Stimulated activated CD8-positive, alpha-beta memory T cell treated with anti-CD3 and anti-CD28 coated beads, Interleukin-4, amount 100 ng/mL, for 1 hour (primary cell): ENCODE data around the gene SERPINA12.
A peak's percentile ranks its signal among the peaks of the same experiment; 100 is the strongest.

Experiments used
- DNase-seq, 2 donors: peaks; one replicate each; pipeline ENCODE4 v3.0.0-alpha.2; 2020; ENCODE audit warnings: low read depth in 2 of 2, low spot score in 1 of 2

SERPINA12 gene, protein sequence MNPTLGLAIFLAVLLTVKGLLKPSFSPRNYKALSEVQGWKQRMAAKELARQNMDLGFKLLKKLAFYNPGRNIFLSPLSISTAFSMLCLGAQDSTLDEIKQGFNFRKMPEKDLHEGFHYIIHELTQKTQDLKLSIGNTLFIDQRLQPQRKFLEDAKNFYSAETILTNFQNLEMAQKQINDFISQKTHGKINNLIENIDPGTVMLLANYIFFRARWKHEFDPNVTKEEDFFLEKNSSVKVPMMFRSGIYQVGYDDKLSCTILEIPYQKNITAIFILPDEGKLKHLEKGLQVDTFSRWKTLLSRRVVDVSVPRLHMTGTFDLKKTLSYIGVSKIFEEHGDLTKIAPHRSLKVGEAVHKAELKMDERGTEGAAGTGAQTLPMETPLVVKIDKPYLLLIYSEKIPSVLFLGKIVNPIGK

DNA sequence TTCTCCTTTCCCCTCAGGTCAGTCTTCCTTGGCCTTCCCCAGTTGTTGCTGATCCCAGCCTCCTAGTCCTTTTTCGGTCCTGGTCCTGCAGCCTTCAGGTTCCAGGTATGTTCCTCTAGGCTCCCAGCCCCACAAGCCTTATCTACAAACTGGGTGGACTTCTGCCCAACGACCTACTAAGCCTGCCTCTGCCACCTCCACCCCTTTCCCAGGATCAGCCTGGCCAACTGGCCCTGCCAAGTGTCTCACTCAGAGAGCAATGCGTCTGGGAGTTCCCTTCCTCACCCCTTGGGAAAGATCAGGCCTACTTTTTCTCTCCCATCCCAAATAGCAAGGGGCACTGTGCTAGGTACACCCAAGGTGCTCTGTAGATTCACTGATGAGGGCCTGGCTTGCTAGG lies at the start of gene SERPINA12:
Gene SERPINA12 (minus strand): TSS at position 114 of the 400 bp plus-strand sequence. CDS start 11,072 bp downstream, outside the sequence.
- DNase-seq = no peak

DNA sequence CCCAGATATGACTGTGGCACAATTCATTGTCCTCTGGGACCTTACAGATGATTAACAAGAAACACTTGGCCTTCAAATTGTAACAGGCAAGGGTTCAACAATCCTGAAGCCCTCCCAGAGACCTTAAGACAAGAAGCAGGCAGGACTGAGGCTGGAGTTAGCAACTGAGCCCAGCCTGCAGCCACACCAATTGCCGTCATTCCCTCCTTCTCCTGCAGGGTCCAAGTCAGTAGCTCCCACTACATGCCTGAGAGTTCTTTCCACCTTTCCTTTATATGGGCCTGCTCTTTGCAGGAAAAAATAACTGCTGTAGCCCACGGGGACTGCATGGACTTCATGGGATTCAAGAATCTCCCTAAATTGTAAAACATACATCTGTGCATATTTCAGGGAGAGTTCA lies 49.6 kb upstream of the SERPINA12 start:
- no peak for DNase-seq

DNA sequence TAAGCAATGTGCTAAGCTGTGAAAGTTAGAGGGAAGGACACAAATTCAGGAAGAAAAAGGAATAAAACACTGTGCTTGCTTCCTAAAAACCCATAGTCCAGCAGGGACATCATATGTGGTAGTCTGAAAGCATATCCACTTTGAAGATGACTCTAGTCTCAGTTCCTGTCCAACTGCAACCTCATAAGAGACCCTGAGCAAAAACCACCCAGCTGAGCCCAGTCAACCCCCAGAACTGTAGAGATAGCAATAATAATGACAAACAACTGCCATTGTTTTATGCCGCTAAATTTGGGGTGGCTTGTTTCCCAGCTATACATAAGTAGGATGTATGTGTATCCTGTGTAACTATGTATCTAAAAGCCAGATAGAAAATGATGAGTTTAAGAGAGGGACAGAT lies 48.1 kb upstream of the SERPINA12 start:
- no peak for DNase-seq

DNA sequence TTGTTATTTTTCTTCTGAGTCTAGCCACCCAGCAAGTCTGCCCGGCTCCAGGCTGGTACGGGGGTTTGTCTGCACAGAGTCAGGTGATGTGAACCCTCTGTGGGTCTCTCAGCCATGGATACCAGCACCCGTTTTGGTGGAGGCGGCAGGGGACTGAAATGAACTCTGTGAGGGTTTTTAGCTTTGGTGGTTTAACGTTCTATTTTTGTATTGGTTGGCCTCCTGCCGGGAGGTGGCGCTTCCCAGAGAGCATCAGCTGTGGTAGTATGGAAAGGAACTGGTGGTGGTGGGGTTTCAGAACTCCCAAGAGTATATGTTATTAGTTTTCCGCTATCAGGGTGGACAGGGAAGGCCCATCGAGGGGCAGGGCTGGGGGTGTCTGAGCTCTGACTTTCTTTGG lies 46.7 kb upstream of the SERPINA12 start:
- no peak for DNase-seq

DNA sequence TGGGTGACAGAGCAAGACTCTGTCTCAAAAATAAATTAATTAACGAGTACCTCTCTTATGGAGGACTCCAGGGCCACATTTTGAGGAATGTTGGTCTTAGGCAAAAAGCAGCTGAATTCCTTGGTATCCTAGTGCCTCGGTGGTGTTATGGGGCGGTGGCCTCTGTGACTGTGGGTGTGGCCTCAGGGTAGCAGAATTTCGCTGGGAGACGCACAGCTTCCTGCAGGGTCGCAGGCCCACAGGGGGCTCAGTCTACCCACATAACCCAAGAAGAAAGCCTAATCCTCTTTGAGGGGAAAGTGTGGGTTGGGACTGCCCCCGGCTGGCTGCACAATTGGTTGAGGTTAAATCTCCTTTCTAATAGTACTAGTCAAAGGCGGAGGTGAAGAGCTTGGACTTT lies 40.8 kb upstream of the SERPINA12 start:
- DNase-seq = no peak

DNA sequence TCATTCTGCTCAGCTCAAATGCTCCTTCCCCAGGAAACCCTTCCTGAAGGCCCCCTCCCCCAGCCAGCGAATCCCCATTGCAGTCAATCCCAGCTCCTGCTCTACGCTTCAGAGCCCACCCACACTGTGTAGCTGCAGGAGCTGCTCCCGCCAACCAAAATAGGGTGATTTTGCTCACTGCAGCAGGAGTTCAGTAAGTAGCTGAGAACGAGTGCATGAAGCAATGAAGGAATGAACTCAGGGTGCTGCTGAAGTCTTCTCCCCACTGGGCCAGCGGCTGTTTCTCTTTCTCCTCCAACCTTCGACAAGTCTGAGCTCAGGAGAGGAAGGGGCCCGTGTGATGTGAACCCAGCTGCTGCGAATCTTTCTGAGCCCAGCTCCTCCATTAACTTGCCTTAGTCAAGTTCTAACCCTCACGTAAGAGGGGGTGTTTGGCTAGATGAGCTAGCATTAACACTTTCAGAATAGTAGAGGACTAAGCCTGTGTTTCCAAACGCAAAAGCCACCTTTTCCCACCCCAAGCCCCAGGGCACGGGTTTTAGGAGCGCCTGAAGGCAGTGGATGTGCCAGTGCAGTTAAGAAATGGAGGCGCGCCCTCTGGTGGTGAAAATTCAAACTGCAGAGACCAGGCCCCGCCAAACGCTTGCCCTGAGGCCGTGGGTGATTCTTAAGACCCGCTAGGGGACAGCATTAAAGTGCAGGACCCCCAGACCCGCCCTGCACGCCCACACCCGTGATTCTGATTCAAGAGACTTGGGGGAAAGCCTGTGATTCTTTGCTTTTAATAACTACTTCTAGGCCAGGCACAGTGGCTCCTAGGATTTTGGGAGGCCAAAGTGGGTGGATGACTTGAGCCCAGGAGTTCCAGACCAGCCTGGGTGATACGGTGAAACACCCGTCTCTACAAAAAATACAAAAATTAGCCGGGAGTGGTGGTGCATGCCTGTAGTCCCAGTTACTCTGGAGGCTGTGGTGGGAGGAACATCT lies 40.0 kb upstream of the SERPINA12 start:
- peak in 1 of 2 donors; percentile 32 for DNase-seq

DNA sequence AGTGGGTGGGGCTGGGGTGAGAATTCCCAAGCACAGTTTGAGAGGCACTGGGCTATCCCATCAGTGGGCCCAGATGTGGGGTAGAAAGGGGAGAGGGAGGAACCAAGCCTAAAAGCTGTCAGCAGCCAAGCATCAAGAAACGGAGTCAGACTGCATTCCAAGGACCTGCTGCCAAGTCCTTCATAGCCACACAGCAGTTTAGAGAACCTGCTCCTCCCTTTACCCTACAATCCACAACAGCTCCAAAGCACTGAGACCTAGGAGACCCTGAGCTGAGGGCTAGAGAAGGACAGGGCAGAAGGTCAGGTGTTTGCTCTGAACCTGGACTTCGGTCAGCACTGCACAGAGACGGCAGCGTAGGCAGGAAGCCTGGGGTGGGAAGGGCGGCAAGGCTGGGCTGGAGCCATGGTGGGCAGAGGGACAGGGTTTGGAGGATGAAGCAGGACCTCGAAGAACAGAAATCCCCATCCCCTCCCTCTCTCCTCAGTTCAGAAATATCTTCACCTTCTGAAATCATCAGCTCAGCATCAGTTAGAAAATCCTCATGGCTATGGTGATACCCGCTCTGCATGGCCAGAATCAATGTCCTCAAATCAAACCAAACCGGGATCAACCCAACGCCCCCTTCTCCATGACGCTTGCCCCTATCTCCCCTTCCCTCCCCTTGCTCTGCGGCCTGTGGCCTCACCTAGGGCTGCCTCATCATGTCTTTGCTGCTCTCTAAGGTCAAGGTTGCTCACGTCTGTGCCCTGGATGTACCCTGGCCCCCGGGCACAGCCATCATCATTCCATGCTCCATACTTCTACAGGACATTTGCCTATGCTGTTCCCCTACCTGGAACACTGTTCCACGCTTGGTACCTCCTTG lies 39.1 kb upstream of the SERPINA12 start:
- DNase-seq = no peak

DNA sequence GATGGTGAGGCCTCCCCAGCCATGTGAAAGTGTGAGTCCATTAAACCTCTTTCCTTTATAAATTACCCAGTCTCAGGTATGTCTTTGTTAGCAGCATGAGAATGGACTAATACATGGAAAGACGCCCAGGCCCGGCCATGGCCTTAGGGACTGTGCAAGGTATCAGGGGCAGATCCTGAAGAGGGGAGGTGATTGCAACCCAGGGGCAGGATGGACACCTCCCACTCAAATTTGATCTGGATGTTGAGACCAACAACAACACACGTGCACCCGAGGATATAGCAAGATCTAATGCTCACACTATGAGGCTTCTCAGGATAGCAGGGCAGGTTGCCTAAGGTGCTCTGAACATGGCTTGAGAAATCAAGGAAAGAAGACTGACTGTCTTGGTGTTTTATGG lies 38.5 kb upstream of the SERPINA12 start:
- no peak for DNase-seq

DNA sequence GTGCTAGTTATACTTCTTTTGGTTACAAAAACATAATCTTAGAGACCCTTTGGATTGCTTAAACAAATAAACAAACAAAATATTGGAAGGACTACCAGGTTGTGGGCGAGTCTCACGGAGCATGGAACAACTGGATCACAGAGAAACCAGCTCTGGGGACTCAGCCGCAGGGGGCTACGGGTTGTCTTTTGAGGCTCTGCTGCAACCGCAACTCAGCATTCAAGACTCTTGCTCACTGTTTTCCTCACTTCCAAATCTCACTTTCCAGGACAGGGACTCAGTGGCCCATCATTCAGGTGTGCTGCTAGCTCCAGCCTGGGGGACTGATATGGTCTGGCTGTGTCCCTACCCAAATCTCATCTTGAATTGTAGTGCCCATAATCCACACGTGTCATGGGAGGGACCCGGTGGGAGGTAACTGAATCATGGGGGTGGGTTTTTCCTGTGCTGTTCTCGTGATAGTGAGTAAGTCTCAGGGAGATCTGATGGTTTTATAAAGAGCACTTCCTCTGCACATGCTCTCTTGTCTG lies 37.9 kb upstream of the SERPINA12 start:
- no peak for DNase-seq

DNA sequence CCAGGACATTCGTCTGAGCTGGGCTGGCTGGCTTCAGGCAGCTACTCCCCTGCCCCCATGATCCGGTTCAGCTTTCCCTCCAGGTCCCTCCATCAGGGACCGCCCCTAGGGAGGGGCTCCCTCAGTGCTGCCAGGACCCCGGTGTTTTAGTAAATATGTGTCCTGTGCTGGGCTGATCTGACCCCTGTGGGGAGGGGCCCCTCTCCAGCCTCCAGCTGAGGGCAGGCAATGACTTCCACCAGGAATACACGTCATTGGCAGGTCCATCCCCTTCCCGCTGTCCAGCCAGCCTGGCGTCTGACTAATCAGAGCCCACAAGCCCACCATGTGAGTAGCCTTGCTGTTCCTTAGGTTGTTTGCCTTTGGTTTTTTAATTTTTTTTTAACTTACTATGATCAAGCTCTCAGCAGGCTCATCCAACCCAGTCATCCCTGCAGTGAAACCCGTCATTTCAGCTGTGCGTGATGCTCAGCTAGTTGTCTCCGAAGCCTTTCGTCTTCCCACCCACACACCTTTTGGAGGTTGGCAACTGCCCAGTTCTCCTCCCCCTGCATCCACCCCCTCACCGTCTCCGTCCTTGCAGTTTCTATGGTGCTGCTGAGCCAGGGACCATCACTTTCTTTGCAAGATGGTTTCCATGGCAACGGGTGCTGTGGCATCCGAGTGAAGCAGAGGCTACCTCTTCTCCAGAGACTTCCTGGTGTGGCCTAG lies 36.0 kb upstream of the SERPINA12 start:
- DNase-seq = no peak

DNA sequence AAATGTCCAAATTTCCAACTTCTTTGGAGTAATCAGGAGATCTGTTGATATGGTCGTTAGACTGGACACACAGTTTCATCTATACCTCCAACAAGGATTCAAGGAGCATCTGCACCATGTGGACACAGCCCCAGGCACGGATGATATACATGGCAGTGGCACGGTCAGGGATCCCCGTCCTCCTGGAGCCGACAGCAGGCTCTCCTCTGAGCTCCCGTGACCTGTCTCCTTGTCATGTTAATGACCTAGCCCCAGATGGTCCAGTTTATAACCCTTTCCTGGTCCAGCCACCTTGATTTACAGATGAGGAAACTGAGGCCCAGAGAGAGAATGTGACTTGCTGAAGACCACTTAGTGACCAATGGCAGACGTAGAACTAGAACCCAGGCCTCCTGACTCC lies 35.5 kb upstream of the SERPINA12 start:
- no peak for DNase-seq

DNA sequence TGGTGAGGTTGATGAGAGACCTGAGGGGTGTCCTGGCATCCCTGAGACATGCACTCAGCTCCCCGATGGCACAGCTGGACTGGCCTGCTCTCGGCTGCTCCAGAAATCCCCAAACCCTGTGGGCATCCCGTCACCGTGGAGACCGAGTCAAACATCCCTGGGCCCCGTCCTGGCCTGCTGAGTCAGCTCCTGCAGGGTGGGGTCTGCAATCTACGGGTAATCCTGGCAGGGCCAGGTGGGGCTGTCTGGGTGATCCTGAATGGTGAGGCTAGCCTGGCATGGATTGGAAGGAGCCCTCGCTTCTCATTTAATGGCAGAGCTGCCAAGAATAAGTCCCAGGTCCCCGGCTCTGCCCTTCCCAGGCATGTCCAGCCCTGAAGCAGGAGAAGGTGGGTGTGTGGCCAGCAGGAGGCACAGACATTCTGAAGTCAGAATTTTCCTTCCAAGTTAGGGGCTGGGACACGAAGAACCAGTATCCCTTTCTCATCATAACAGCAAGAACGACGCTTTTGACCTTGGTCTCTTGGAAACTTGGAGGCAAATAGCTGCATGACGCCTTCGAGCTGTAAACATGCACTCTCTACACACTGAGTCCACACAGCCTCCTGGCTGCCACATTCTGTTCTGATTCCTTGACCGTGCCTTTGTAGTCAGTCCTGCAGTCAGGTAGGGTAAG lies 34.3 kb upstream of the SERPINA12 start:
- no peak for DNase-seq

DNA sequence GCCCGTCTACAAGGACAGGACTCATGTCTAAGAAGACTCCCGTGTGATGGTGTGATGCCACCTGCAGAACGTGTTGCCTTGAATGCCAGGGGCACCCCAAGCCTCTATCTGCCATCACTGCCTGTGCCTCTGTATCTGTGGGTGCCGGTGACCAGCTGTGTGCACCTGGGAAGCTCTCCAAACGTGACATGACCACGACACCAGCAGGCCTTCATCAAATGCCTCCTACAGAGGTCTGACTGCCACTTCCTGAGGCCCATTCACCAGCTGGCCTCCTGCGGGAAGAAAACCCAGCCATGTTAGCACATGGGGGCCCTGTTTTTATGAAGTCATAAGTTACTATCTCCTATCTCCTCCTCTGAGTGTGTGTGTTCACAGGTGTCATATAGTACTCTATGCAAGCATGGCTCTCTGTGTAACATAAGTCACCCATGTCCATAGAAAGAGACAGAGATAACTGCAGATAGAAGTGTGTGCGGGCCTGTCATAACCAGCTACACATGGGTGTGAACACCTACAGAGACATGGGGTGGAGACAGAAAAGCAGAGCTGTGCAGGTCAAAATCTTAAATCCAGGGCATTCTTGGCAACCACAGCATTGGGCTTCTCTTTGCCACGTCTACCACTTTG lies 33.7 kb upstream of the SERPINA12 start:
- DNase-seq = no peak

DNA sequence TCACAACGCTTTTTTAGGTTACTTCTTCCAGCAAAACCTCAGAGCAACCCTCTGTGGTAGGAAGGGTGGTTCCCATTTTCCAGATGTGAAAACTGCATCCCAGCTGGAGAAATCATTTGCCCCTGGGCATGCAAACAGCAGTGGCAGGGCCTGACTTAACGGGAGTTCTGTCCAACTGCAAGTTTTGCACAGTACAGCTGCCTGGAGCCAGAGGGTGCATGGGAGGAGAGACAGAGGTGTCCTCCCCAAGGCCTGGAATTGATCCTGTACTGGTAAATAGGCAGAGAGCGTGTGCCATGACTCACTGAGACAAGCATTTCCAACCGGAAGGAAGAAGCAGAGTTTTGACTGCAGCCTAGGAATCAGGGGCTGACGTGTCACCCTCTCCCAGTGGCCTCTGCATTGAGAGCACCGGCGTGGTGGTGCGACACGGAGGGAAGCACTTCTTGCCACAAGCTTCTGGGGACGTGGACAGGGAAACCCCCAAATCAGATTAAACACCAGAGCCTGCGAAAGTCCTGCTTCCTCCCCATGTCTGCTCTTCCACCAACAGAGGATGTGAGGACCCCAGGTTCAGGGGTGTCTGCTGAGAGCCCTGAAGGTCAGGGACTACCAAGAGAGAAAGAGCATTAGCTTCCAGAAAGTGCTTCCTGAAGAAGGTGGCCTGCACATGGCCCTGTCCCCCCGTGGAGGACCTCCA lies 33.0 kb upstream of the SERPINA12 start:
- no peak for DNase-seq

DNA sequence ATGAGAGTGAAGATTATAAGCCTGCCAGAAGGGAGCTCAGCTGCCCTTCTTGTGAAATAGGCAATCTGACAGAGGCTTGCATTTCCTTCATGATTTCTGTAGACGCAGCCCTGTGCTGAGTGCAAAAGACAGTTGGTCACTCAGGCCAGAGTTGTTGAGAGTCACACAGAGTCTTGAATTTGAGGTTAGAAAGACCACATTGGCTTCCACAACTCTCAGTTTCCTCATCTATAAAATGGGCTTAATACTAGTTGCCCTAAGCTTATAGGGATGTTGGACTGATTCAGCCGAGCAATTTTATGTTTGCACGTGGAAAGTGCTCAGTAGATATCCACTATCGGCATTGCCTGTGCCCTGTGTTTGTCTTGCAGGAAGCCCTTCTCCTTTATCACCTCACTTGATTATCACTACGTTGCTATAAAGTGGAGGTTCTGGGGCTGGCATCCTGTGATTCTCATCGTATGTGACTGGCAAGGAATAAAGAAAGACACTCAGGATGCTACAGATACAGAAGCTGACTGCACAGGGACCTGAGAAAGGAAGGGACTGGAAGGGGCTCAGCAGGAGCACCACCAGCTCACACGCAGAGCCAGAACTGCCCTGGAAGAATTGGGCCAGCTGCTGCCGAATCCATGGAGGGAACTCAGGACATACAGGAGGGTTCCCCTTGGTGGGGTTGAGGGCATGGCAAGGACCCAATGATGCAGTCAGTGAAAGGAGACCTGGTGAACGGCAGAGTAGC lies 32.1 kb upstream of the SERPINA12 start:
- no peak for DNase-seq

DNA sequence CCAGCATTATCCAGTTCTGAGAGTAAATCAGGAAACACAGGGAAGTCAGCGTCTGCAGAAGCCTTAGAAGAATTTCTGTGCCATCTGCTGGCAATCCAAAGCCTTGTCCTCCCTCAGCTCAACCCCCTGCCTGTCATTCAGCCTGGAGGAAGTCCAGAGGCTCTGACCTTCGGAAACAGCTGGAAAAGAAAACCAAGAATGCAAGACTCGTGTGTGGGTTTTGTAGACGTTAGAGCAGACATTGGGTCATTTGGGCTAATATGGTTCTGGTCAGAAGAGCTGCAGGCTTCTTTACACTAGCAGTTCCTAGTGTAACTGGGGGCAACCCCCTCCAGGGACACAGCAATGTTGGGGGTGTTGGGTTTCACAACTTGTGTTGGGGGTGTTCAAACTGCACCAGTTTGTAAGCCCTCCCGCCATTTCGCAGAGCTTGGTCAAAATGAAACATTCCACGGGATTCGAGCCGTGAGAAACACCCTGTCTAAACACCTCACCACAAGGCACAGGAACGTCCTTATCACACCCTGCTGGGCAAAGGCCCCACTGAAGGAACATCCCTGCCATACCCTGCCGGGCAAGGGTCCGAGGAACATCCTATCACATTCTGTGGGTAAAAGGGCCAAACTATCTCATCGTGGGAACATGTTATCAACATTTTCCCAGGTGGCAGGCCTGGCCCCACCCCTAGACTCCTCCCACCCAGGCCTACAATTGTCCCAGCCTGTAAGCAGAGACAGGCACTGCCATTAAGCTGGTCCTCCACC lies 30.9 kb upstream of the SERPINA12 start:
- no peak for DNase-seq

DNA sequence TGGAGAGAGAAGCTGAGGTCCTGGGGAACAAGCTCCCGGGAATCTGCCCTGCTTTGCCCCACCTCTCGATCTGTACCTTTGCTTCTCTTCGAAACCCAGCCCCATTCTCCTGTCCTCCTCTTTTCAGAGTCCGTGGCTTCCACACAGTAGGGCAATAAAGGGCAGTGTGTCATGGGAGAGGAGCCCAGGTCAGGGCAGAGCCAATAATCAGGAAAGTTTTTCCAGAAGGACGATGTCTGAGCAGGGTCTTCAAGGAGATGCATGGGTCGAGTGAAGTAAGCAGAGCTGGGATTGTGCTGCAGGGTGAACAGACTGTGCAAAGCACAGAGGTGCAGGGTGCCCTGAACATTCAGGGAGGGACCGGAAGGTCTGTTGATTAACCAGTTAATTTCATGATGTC lies 29.9 kb upstream of the SERPINA12 start:
- DNase-seq = no peak
